DOHH2 (cell line): Measurements from ENCODE around the gene MFRP.

ENCODE experiments used
- EZH2phosphoT487 ChIP-seq: fragments of 200-600 bp; sonication (generic); IDR thresholded peaks from 2 replicates; pipeline ENCODE4 v1.6.1; 2017; ENCODE audit warnings: borderline replicate concordance, mild to moderate bottlenecking, antibody characterized with exemption, low read length, moderate library complexity, mixed read lengths
- TF ChIP-seq, protein P1 (sequence below): fragments of 200-600 bp; sonication (generic); IDR thresholded peaks from one replicate; pipeline ENCODE4 v1.5.1; 2014; ENCODE audit warnings: antibody characterized with exemption, mild to moderate bottlenecking, low read depth, low read length; ENCODE audit not compliant: poor library complexity, severe bottlenecking

GRCh38 chr11:119367661-119368120 lies 21.2 kb upstream of the MFRP start:
- TF ChIP-seq, protein P1, sequence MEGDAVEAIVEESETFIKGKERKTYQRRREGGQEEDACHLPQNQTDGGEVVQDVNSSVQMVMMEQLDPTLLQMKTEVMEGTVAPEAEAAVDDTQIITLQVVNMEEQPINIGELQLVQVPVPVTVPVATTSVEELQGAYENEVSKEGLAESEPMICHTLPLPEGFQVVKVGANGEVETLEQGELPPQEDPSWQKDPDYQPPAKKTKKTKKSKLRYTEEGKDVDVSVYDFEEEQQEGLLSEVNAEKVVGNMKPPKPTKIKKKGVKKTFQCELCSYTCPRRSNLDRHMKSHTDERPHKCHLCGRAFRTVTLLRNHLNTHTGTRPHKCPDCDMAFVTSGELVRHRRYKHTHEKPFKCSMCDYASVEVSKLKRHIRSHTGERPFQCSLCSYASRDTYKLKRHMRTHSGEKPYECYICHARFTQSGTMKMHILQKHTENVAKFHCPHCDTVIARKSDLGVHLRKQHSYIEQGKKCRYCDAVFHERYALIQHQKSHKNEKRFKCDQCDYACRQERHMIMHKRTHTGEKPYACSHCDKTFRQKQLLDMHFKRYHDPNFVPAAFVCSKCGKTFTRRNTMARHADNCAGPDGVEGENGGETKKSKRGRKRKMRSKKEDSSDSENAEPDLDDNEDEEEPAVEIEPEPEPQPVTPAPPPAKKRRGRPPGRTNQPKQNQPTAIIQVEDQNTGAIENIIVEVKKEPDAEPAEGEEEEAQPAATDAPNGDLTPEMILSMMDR: no peak
- TF ChIP-seq EZH2phosphoT487: no peak
